Measurements from ENCODE around the gene UBE2I.

GRCh38 chr16:1290063-1290501 lies 19.4 kb upstream of the UBE2I start:
- no peak for TF ChIP-seq EZH2 (IDR thresholded peaks at IDR 0.05; ENCODE audit: low read depth)
- TF ChIP-seq, protein P1, sequence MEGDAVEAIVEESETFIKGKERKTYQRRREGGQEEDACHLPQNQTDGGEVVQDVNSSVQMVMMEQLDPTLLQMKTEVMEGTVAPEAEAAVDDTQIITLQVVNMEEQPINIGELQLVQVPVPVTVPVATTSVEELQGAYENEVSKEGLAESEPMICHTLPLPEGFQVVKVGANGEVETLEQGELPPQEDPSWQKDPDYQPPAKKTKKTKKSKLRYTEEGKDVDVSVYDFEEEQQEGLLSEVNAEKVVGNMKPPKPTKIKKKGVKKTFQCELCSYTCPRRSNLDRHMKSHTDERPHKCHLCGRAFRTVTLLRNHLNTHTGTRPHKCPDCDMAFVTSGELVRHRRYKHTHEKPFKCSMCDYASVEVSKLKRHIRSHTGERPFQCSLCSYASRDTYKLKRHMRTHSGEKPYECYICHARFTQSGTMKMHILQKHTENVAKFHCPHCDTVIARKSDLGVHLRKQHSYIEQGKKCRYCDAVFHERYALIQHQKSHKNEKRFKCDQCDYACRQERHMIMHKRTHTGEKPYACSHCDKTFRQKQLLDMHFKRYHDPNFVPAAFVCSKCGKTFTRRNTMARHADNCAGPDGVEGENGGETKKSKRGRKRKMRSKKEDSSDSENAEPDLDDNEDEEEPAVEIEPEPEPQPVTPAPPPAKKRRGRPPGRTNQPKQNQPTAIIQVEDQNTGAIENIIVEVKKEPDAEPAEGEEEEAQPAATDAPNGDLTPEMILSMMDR (conservative IDR thresholded peaks at IDR 0.05), result no peak
